ENCODE measurements around the gene PRKG1.

DNA sequence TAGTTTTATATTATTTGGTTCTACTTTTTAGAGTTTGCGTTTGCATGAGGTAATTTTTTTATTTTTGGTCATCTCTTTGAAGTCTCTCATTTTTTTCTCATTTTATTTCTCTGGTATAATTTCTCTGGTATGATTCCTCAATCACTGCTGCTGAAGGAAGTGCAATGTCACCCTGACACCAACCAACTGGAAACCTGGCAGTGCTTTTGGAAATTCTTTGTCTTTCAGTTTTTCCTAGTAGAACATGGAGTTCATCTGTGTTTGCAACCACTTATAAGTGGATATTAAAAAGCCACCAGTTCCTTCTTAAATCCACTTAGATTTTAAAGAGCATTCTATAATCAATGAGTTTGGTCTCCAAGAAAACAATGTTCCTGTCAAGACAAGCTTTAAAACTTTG lies 291.8 kb downstream of the PRKG1 start:
- TF ChIP-seq, protein P1, sequence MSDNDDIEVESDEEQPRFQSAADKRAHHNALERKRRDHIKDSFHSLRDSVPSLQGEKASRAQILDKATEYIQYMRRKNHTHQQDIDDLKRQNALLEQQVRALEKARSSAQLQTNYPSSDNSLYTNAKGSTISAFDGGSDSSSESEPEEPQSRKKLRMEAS (IDR thresholded peaks at IDR 0.05): no peak
- no peak for TF ChIP-seq NFIC (IDR thresholded peaks at IDR 0.05)

All from Ishikawa (cell line).